Measurements from ENCODE around the gene DLGAP1. TPM values are rescaled to one million over a fixed set of nuclear protein-coding genes. Genes with fewer than 3 reads are reported as not detected.

DLGAP1 gene
- total and polyA plus RNA-seq, 2 of the 13 experiments (the other 11 are each of a cell fraction or from before 2014, with no cell fraction given), result 0.01 TPM; not detected in 1

- no peak for TF ChIP-seq REL (CRISPR knock-in tag; conservative IDR thresholded peaks at IDR 0.05)
- TF ChIP-seq SETDB1 (CRISPR knock-in tag; IDR thresholded peaks at IDR 0.05; ENCODE audit: borderline replicate concordance), result no peak
Measured at GRCh38 chr18:4412286-4412685, 42.8 kb downstream of the DLGAP1 start (continued).

GRCh38 chr18:4406856-4407255 lies 48.3 kb downstream of the DLGAP1 start:
- no peaks in the 10 kb centered on the region for H3K36me3 ChIP-seq (replicated peaks in 1 of 2; ENCODE audit: control insufficient read depth in 1 of 2, insufficient read depth in 2 of 2, low read length in 2 of 2)
- 51% methylated on average over 1 of the region's 1 CpG for WGBS (ENCODE audit: low lambda C conversion rate)
- ATAC-seq (no peak), FAIRE-seq (no peak), DNase-seq (ENCODE audit: low spot score) (no peak)
- no peaks in the 10 kb centered on the region for H4K20me1 ChIP-seq (ENCODE audit: insufficient read depth, low read length)
- CTCF ChIA-PET (ENCODE audit: low intra/inter-chr PET ratio, low total read pairs), result no interaction called here
- no peak overlapping the region for H3K4me2 ChIP-seq (ENCODE audit: low read depth, low read length)
- H3K9me3 ChIP-seq (ENCODE audit: low read length), result no peaks in the 10 kb centered on the region
- no peak overlapping the region for H3K9ac ChIP-seq (ENCODE audit: insufficient read depth, low read depth, low read length)
- in situ Hi-C loops (cut with HindIII; ENCODE audit: extremely low pct_ligation_motif_present, low pct_unique_long_range_greater_than_20kb) (no loop called here), intact Hi-C loops (cut with micrococcal nuclease; ENCODE audit: unreplicated experiment) (no loop called here)
- H3K27me3 ChIP-seq (ENCODE audit: control insufficient read depth in 1 of 2, insufficient read depth in 2 of 2, low read length in 2 of 2), result no peaks in the 10 kb centered on the region
- no peak overlapping the region for H3K4me3 ChIP-seq (replicated peaks in 1 of 3; ENCODE audit: insufficient read depth in 1 of 3, low read depth in 2 of 3, low read length in 3 of 3)
- H2AFZ ChIP-seq (ENCODE audit: low read length), result no peak overlapping the region
- POLR2A ChIA-PET, result no interaction called here
- no peaks in the 10 kb centered on the region for H3K79me2 ChIP-seq (ENCODE audit: insufficient read depth, low read length)
- BruUV-seq (replicated peaks), result no TSS peak
- no peak overlapping the region for H3K27ac ChIP-seq (ENCODE audit: extremely low read length, insufficient read depth, low read length)
- no peaks in the 10 kb centered on the region for H3K4me1 ChIP-seq (ENCODE audit: insufficient read depth, low read length)
- TF ChIP-seq PRDM10 (CRISPR knock-in tag; IDR thresholded peaks at IDR 0.05; ENCODE audit: low read depth), result no peak
- no peak for TF ChIP-seq ZNF552 (CRISPR knock-in tag; IDR thresholded peaks at IDR 0.05; ENCODE audit: borderline replicate concordance)
- TF ChIP-seq FUBP1 (CRISPR knock-in tag; IDR thresholded peaks at IDR 0.05; ENCODE audit: borderline replicate concordance), result no peak
- no peak for TF ChIP-seq ZNF646 (CRISPR knock-in tag; IDR thresholded peaks at IDR 0.05)
- TF ChIP-seq SNRNP70 (IDR thresholded peaks at IDR 0.05; ENCODE audit: low read depth, low read length), result no peak
- no peak for TF ChIP-seq ONECUT2 (CRISPR knock-in tag; IDR thresholded peaks at IDR 0.05)

All from HepG2 (cell line).